Subcutaneous adipose tissue (tissue), 4 donors: Measurements from ENCODE around the gene TEX10. TPM values are rescaled to one million over a fixed set of nuclear protein-coding genes. Genes with fewer than 3 reads are reported as not detected.

ENCODE experiments used
- total RNA-seq, 4 donors: library from RNA; depleted of rRNA; stranded (reverse); fragments of >200 nt; gene quantifications; one replicate each; pipeline ENCODE4 v1.1.0, GENCODE V29; 2016
- TF ChIP-seq, protein P1 (sequence below): fragments of 450-650 bp; IDR thresholded peaks from one replicate; pipeline ENCODE4 v1.5.1; 2016; ENCODE audit warnings: low read depth, mild to moderate bottlenecking, control low read depth, antibody characterized with exemption, moderate library complexity

TEX10 gene
- 10 to 100 TPM in 3 of 4 donors, 1 to 10 TPM in 1; 8.7 to 27.6 (median 14.6) TPM for total RNA-seq

DNA sequence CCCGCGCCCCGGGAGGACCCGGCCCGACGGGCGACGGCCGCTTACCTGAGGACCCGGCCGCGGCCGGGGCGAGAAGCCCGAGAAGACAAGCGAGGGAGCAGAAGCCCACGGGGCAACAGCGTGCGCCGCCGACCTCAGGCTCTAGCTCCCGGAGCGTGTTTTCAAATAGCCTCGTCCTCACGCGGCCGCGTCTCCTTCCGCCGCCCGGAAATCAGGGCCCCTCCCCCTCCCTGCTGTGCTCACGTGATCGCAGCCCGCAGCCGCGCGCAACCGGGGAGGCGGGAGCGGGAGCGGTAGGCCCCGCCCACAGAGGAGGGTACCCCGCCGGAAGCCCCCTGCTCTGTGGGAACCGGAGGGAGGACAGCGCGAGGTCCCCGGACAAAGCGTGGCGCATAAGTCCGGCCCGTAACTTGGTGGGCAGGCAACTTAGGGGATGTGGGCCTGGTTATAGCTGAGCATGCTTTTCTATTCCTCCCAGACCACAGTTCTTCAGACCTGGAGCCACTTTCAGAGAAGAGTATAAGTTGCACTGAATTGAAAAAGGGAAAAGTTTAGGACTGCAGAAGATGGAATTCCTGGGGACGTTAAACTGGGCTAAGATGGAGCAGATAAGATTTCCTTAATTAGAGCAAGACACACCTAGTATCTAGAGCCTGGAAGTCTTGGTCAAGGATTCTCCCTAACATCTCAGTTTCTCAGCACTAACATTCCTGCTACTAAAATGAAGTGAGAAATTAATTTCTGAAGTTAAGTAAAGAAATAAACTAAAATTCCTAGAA, at the start of gene TEX10:
Gene TEX10 (minus strand): TSS at position 216 of the 779 bp plus-strand sequence. CDS start 3,579 bp downstream, outside the sequence.
- TF ChIP-seq, protein P1, sequence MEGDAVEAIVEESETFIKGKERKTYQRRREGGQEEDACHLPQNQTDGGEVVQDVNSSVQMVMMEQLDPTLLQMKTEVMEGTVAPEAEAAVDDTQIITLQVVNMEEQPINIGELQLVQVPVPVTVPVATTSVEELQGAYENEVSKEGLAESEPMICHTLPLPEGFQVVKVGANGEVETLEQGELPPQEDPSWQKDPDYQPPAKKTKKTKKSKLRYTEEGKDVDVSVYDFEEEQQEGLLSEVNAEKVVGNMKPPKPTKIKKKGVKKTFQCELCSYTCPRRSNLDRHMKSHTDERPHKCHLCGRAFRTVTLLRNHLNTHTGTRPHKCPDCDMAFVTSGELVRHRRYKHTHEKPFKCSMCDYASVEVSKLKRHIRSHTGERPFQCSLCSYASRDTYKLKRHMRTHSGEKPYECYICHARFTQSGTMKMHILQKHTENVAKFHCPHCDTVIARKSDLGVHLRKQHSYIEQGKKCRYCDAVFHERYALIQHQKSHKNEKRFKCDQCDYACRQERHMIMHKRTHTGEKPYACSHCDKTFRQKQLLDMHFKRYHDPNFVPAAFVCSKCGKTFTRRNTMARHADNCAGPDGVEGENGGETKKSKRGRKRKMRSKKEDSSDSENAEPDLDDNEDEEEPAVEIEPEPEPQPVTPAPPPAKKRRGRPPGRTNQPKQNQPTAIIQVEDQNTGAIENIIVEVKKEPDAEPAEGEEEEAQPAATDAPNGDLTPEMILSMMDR, result no peak

DNA sequence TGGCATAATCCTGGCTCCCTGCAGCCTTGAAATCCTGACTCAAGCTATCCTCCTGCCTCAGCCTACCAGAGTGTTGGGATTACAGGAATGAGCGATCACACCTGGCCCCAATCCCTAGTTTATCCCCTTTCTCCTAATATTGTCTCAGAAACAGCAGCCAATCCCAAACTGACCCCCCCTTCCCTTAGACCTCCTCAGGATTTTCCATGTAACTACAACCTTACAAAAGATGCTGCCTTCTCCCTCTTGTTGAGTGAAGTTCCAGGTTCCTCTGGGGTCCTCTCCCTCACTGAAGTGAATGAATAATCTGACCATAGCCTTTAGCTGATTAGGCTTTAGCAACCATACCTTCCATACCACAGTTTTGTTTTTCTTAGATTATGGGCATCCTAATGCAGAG, 48.3 kb upstream of the TEX10 start:
- TF ChIP-seq, protein P1, result no peak

DNA sequence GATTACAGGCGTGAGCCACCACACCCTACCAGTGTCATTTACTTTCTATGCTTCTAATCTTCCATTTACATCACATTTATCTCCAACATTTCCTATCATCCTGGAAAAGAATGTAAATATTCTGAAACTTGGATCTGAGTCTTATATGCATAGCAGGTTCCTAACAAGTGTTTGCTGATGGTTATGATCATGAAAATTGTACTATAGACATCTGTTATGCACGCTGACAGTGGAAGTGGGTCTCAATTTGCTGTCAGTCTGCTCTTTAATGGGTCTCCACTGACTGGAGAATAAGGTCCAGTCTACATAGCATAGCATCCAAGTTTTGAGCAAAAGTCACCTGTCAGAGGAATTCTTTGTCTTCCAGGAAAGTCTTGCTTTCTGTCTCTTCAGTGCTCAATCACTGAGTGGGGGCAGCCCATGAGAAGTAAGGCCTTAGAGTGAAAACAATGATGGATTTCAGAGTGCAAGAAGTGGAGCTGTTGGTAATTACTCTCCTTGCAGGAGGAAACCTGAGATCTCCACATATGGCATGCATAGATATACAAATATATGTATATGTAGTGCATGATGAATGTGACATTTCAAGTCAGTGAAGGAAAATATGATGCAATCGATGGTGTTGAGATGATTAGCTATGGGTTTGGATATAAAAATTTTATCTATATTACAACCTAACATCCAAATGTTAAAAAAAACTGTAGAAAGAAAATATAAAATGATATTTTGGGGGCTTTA, 45.0 kb upstream of the TEX10 start:
- TF ChIP-seq, protein P1, result no peak

DNA sequence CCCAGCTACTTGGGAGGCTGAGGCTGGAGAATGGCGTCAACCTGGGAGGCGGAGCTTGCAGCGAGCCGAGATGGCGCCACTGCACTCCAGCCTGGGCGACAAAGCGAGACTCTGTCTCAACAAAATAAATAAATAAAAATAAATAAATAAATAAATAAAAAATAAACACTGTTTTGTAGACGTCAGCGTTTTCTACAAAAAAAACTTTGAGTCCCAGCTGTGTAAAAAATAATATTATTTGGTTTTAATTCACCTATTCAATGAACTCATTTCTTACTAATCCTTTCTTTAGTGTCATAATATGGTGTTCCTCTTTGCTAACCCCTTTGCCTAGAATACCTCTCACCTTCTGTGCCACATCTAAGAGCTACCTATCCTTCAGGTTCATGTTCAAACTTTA, 44.0 kb upstream of the TEX10 start:
- TF ChIP-seq, protein P1, result no peak

DNA sequence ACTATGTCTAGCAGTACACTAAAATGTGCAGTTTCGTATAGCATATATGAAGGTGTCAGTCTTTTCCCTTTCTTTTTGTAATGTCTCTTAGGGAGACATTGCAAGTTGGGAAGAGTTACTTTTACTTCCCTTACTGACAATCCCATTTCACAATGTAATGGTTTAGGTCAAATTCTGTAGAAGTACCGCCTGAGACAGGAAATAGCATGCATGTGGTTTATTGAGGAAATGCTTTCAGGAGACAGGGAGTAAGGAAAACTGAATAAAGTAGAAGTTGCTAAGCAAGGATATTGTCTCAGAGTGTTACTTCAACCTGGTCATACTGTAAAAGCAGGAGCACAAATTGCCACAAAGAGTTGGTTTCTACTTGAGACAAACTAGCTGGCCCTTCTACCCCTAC, 42.1 kb upstream of the TEX10 start:
- TF ChIP-seq, protein P1, result no peak

DNA sequence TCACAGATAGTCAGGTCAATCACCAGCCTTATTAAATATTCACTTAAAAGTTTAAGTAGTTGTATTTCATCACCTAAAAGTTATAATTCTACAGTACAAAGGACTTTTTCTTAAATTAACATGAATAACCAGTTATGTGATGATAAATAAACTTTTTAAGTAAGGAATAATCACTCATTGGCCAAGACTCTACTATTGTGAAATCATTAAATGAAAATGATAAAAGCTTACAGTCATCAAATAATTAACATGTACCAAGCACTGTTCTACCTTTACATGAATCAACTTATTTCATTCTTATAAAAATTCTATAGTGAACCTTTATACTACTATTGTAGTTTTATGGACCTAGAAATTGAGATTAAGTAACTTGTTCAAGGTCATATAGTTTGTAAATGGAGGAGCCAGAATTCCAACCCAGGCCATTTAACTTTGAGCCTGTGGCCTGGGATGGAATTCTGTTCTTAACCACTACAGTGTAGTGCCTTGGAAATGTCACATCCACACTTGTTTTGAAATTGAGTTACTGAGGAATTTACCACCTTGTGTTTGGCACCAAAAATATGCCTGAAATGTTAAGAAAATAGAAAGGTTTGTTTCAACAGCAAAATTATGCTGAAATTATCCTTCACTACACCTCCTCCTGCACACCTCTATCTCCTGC, 41.4 kb upstream of the TEX10 start:
- TF ChIP-seq, protein P1, result no peak

DNA sequence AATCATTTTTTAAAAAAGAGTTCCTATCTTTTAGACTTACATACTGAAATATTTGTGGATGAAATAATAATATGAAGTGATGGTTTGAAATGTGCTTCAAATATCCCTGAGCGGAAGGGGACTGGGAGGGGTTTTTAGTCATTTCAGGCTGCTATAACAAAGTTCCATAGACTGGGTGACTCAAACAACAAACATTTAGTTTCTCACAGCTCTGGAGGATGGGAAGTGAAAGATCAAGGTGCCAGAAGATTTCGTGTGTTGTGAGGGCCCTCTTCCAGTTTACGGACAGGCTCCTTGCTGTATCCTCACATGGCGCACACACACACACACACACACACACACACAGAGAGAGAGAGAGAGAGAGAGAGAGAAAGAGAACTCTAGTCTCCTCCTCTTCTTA, 27.1 kb upstream of the TEX10 start:
- TF ChIP-seq, protein P1, result no peak
